NB4 (cell line): ENCODE results near the gene RBPMS2.

Source experiments
- DNase-seq: peaks from one replicate; pipeline ENCODE4 v3.0.0; 2010; ENCODE audit warnings: low read depth
- H3K4me3 ChIP-seq: one replicate; pipeline ENCODE4 v1.5.1; 2011; ENCODE audit warnings: mild to moderate bottlenecking, low read depth, low read length, moderate library complexity
- MYC ChIP-seq: IDR thresholded peaks from 2 replicates; pipeline ENCODE4 v1.6.1; 2011; ENCODE audit warnings: low read depth, low read length
- POLR2A ChIP-seq: IDR thresholded peaks from 2 replicates; pipeline ENCODE4 v1.6.1; 2011; ENCODE audit warnings: mild to moderate bottlenecking; ENCODE audit not compliant: insufficient read length; ENCODE audit errors: extremely low read depth
- TF ChIP-seq, protein P1 (sequence below): IDR thresholded peaks from one replicate; pipeline ENCODE4 v1.5.1; 2012; ENCODE audit warnings: low read depth, low read length
- TF ChIP-seq, protein P2 (sequence below): IDR thresholded peaks from 2 replicates; pipeline ENCODE4 v1.6.1; 2011; ENCODE audit warnings: low read depth, low read length

RBPMS2 gene

DNA sequence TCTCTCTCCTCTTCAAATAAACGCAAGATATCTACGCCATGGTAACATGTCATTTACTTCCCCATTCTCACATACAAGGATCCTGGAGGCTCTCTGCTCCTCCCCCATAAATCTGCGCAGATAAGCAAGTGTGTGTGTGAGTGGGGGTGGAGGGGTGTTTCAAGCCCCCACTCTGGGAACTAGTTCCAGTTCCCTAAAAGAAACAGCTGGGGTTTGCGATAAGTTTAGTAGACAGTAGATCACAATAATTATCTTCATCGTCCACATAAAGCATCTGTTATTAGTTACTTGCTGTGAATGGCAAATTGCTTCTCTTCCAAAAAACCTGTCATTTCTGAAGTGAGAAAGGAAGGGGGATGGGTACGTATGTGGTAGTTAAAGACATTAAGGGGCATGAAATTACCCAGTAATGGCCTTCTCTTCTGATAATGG lies 79.8 kb downstream of the RBPMS2 start:
- peak; percentile 82 for DNase-seq
- no peak overlapping the region for H3K4me3 ChIP-seq
- TF ChIP-seq, protein P1, sequence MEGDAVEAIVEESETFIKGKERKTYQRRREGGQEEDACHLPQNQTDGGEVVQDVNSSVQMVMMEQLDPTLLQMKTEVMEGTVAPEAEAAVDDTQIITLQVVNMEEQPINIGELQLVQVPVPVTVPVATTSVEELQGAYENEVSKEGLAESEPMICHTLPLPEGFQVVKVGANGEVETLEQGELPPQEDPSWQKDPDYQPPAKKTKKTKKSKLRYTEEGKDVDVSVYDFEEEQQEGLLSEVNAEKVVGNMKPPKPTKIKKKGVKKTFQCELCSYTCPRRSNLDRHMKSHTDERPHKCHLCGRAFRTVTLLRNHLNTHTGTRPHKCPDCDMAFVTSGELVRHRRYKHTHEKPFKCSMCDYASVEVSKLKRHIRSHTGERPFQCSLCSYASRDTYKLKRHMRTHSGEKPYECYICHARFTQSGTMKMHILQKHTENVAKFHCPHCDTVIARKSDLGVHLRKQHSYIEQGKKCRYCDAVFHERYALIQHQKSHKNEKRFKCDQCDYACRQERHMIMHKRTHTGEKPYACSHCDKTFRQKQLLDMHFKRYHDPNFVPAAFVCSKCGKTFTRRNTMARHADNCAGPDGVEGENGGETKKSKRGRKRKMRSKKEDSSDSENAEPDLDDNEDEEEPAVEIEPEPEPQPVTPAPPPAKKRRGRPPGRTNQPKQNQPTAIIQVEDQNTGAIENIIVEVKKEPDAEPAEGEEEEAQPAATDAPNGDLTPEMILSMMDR, result no peak
- no peak for TF ChIP-seq POLR2A
- TF ChIP-seq MYC, result no peak
- TF ChIP-seq, protein P2, sequence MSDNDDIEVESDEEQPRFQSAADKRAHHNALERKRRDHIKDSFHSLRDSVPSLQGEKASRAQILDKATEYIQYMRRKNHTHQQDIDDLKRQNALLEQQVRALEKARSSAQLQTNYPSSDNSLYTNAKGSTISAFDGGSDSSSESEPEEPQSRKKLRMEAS, result no peak

DNA sequence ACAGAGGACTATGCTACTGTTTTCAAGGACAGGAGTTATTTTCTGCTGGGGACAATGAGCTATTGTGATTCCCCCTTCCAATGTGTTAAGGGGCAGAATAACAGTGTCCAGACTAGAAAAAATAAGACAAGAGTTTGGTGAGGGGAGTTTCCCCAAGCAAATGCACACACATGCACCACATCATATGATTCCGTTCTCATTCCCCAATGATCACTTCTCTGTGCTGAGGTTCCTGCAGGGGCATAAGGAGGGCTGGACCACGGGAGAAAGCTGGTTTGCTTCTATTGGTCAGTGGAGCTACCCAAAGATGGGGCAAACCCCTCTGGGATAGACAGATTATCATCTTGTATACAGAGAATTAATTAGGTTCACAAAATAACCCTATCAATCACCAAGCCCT lies 80.6 kb downstream of the RBPMS2 start:
- no peak for DNase-seq
- H3K4me3 ChIP-seq, result no peak overlapping the region
- TF ChIP-seq, protein P2, result no peak
- TF ChIP-seq, protein P1, result no peak
- TF ChIP-seq POLR2A (no peak), MYC (no peak)

DNA sequence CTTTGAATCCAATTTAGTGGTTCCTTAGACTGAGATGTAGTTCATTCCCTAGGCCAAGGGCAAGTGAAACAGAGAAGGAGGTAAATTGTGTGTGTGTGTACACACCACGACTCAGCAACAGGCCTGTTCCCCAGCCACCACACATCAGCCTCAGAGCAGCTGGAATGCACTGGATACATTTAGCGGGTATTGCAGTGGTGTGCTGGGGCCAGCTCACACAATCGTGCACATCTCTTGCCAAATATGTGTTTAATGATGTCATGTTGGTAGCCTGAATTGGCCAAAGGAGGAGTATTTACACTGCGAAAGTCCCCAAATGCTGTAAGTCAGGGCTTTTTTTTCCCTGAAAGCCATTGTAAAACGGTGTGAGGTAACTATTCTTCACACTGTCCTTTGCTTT lies 82.3 kb downstream of the RBPMS2 start:
- TF ChIP-seq, protein P2, result no peak
- no peak for TF ChIP-seq POLR2A
- TF ChIP-seq, protein P1, result no peak
- no peak for DNase-seq
- H3K4me3 ChIP-seq, result no peak overlapping the region

- H3K4me3 ChIP-seq, result no peak overlapping the region
- peak; percentile 35 for DNase-seq
Observed at GRCh38 chr15:64691896-64692565, 83.4 kb downstream of the RBPMS2 start.

DNA sequence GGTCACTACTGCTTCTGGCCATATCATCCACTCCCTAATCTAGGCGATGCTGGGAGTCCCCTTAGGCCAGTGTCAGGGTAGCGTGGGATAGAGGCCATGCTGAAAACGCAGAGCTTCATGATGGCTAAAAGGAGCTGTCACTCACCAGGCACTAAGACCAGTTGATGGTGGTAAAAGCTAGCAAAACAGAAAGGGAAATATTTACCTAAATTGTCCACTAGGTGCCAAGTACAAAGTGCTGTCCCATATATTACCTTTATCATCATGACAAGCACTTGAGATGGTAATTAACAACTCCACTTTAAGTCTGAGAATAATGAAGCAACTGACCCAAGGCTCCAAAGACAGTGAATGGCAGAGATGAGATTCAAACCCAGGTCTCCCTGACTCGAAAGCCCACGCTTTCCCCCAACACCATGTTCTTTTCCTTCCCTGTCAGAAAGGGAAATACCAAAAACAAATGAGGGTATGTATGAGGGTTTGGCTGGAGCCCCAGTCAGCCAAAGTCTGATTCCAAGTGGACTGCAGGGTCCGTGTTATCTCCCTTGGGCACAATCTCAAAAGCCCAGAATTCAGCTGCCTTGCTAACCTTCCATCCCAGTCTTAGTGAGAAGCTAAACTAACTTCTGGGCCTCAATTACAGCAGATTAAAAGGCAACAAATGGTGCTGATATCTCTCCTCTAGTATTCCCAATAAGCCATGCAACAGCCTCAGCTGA lies 84.7 kb downstream of the RBPMS2 start:
- no peak for DNase-seq
- TF ChIP-seq, protein P1, result no peak
- TF ChIP-seq, protein P2, result no peak
- TF ChIP-seq POLR2A (no peak), MYC (no peak)

More at GRCh38 chr15:64691896-64692565, 83.4 kb downstream of the RBPMS2 start:
- TF ChIP-seq POLR2A (no peak), MYC (no peak)
- TF ChIP-seq, protein P1, result no peak
- TF ChIP-seq, protein P2, result no peak

More for the DNA sequence above, 84.7 kb downstream of the RBPMS2 start:
- H3K4me3 ChIP-seq, result no peak overlapping the region
